KMS-11 (cell line): ENCODE data around the gene POU2AF1.

Source experiments
- H2AFZ ChIP-seq: fragments of 200-600 bp; sonication (generic); 2 replicates; pipeline ENCODE4 v1.6.1; 2016; ENCODE audit warnings: antibody characterized with exemption, mixed run types, low read depth
- H3K27ac ChIP-seq: fragments of 200-600 bp; sonication (generic); 2 replicates; pipeline ENCODE4 v1.6.1; 2016; ENCODE audit warnings: mild to moderate bottlenecking, mixed run types
- H3K27me3 ChIP-seq: fragments of 200-600 bp; sonication (generic); 2 replicates; pipeline ENCODE4 v1.6.1; 2017; ENCODE audit warnings: mild to moderate bottlenecking, low read depth, mixed run types, moderate library complexity; ENCODE audit not compliant: insufficient read depth
- H3K36me3 ChIP-seq: fragments of 200-600 bp; sonication (generic); 2 replicates; pipeline ENCODE4 v1.6.1; 2017; ENCODE audit warnings: mild to moderate bottlenecking, mixed run types; ENCODE audit not compliant: insufficient read depth
- H3K4me1 ChIP-seq: fragments of 200-600 bp; sonication (generic); 2 replicates; pipeline ENCODE4 v1.6.1; 2016; ENCODE audit warnings: mild to moderate bottlenecking, low read depth, mixed run types; ENCODE audit not compliant: poor library complexity, severe bottlenecking
- H3K4me2 ChIP-seq: fragments of 200-600 bp; sonication (generic); 2 replicates; pipeline ENCODE4 v1.7.0; 2016; ENCODE audit warnings: mild to moderate bottlenecking, mixed run types
- H3K4me3 ChIP-seq: fragments of 200-600 bp; sonication (generic); IDR thresholded peaks from 2 replicates; pipeline ENCODE4 v1.6.1; 2017; ENCODE audit warnings: low read depth, low read length, mixed read lengths; ENCODE audit not compliant: insufficient read depth
- H3K79me2 ChIP-seq: fragments of 200-600 bp; sonication (generic); 2 replicates; pipeline ENCODE4 v1.6.1; 2016; ENCODE audit warnings: low read depth, mixed run types; ENCODE audit not compliant: insufficient read depth
- H3K9ac ChIP-seq: fragments of 200-600 bp; sonication (generic); 2 replicates; pipeline ENCODE4 v1.6.1; 2016; ENCODE audit warnings: mild to moderate bottlenecking, mixed run types
- H4K20me1 ChIP-seq: fragments of 200-600 bp; sonication (generic); 2 replicates; pipeline ENCODE4 v1.6.1; 2016; ENCODE audit warnings: mild to moderate bottlenecking, mixed run types; ENCODE audit not compliant: insufficient read depth
- TF ChIP-seq, protein P1 (sequence below): fragments of 200-600 bp; sonication (generic); conservative IDR thresholded peaks from 2 replicates; pipeline ENCODE4 v1.6.1; 2017; ENCODE audit warnings: low read depth, mild to moderate bottlenecking, antibody characterized with exemption, low read length, moderate library complexity, mixed read lengths

Gene POU2AF1

DNA sequence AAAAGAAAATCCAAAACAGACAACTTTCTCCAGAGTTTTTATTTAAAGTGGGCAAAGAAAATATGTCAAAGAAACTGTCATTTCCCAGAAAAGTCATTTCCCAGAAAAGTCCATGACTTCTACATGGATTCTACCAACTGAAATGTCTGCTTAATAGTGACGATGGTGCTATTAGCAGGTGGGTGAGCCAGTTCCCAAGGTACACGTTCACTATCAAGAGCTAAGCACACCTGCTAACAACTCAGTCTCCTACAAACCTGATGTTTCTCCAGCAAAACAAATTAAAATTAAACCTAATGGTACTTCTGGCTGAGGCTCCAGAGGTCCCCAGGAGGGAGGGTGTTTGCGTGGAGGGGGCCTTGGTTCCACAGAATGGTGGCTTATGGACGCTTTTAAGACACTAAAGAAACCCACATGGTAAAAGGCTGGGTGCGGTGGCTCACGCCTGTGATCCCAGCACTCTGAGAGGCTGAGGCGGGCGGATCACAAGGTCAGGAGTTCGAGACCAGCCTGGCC, 26.8 kb downstream of the POU2AF1 start:
- Histone ChIP-seq H2AFZ (no peak overlapping the region), H3K27me3 (no peaks in the 10 kb centered on the region), H3K36me3 (no peaks in the 10 kb centered on the region), H3K4me3 (no peak overlapping the region), H4K20me1 (no peaks in the 10 kb centered on the region), H3K4me2 (no peak overlapping the region), H3K9ac (no peak overlapping the region), H3K79me2 (no peaks in the 10 kb centered on the region), H3K27ac (no peak overlapping the region), H3K4me1 (peaks cover 10% of the 10 kb centered on the region)
- TF ChIP-seq, protein P1, sequence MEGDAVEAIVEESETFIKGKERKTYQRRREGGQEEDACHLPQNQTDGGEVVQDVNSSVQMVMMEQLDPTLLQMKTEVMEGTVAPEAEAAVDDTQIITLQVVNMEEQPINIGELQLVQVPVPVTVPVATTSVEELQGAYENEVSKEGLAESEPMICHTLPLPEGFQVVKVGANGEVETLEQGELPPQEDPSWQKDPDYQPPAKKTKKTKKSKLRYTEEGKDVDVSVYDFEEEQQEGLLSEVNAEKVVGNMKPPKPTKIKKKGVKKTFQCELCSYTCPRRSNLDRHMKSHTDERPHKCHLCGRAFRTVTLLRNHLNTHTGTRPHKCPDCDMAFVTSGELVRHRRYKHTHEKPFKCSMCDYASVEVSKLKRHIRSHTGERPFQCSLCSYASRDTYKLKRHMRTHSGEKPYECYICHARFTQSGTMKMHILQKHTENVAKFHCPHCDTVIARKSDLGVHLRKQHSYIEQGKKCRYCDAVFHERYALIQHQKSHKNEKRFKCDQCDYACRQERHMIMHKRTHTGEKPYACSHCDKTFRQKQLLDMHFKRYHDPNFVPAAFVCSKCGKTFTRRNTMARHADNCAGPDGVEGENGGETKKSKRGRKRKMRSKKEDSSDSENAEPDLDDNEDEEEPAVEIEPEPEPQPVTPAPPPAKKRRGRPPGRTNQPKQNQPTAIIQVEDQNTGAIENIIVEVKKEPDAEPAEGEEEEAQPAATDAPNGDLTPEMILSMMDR = no peak

DNA sequence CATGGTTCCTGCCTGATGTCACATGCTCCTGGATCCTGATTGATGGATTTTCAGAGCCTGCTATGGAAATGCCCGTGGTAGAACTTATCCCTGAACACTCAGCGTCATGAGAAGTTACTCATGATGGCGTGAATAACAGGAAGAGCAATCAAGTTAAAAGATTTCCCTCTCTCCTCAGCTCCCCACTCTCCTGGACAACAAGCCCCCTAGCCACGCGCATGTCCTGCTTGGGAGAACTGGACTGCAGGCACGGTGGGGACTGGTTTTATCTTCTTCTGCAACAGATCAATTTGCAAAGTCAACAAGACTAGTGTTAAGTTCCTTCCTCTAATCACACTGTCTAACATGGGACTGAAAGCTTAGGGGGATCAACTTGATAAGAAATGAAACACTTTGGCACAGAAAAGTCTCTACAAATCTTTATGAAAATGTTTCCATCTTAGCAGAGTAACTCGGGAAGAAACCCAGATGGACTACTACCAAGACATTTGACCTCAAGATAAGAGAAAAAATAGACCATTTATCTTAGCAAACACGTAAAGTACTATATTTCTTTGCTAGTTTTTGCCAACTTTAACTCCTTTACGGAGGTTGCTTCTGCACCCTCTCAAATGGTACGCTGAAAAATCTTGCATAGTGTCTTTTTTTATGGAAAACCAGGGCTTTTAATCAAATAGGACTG, 27.6 kb downstream of the POU2AF1 start:
- no peak overlapping the region for H3K4me2 ChIP-seq
- no peaks in the 10 kb centered on the region for H3K36me3 ChIP-seq
- H2AFZ ChIP-seq = no peak overlapping the region
- no peak overlapping the region for H3K9ac ChIP-seq
- H3K4me3 ChIP-seq = no peak overlapping the region
- no peak overlapping the region for H3K27ac ChIP-seq
- H3K4me1 ChIP-seq = peaks cover 10% of the 10 kb centered on the region
- TF ChIP-seq, protein P1 = no peak
- H3K27me3 ChIP-seq = no peaks in the 10 kb centered on the region
- H4K20me1 ChIP-seq = no peaks in the 10 kb centered on the region
- H3K79me2 ChIP-seq = no peaks in the 10 kb centered on the region

DNA sequence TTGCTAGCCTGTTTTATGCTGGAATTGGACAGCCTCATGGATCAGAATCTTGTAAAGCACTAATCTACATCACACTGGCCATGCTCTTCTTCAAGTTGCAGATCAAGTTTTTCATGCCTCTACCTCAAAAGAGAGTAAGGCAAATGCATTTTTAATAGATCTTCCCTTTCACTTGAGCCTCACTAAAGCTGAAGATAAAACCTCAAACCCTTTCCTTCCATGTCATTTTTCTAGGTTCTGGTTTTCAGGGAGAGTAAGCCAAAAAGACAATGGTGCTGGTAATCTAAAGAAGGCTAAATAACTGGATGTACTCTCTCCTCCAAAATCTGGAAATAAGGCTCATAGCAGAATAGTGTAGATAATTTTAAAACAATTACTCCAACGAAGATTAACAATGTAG, 28.3 kb downstream of the POU2AF1 start:
- Histone ChIP-seq H3K36me3 (no peaks in the 10 kb centered on the region), H3K4me3 (no peak overlapping the region), H4K20me1 (no peaks in the 10 kb centered on the region), H3K27ac (no peak overlapping the region), H2AFZ (no peak overlapping the region), H3K4me1 (peaks cover 13% of the 10 kb centered on the region), H3K79me2 (no peaks in the 10 kb centered on the region), H3K9ac (no peak overlapping the region), H3K27me3 (no peaks in the 10 kb centered on the region), H3K4me2 (no peak overlapping the region)
- TF ChIP-seq, protein P1 = no peak

DNA sequence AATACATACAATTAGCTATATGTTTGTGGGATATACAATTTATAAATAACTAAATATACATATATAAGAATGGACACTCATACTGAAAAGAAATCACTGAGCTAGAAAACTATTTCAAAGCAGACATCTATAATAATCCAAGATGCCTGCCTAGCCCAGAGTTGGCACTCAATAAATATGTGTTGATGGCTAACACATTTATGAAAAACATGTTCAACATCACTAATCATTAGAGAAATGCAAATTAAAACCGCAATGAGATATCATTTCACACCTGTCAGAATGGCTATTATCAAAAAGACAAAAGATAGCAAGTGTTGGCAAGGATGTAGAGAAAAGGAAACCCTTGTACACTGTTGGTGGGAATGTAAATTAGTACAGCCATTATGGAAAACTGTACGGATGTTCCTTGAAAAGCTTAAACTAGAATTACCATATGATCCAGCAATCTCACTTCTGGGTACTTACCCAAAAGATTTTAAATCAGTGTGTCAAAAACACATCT, 29.8 kb downstream of the POU2AF1 start:
- Histone ChIP-seq H3K4me2 (no peak overlapping the region), H3K79me2 (no peaks in the 10 kb centered on the region), H3K4me3 (no peak overlapping the region), H4K20me1 (no peaks in the 10 kb centered on the region), H3K9ac (no peak overlapping the region), H2AFZ (no peak overlapping the region), H3K27ac (no peak overlapping the region), H3K4me1 (peaks cover 24% of the 10 kb centered on the region), H3K27me3 (no peaks in the 10 kb centered on the region), H3K36me3 (no peaks in the 10 kb centered on the region)
- TF ChIP-seq, protein P1 = no peak
